Stimulated activated CD4-positive, alpha-beta T cell treated with anti-CD3 and anti-CD28 coated beads, Interleukin-2, amount 100 ng/mL, for 24 hours (primary cell): ENCODE measurements around the gene ARL6IP5.

Experiments used
- DNase-seq, 2 donors: peaks; one replicate each; pipeline ENCODE4 v3.0.0-alpha.2; 2020

Gene ARL6IP5

DNA sequence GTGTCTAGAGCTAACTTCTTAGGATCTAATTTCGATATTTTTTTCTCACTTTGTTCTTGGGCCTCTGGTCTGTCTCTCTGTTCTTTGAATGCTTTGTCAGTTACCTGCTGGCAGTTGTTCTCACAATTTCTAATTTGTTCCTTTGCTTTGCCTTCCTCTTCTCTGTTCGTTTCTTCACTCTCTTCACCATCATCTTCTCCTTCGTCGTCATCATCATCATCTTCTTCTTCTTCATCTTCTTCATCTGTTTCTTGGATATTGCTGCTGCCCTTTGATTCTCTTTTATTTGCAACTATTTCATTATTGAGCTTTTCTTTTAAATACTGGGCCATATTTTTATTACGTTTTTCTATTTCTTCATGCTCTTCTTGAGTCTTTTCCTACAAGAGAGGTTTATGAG, 34.9 kb downstream of the ARL6IP5 start:
- DNase-seq: no peak

DNA sequence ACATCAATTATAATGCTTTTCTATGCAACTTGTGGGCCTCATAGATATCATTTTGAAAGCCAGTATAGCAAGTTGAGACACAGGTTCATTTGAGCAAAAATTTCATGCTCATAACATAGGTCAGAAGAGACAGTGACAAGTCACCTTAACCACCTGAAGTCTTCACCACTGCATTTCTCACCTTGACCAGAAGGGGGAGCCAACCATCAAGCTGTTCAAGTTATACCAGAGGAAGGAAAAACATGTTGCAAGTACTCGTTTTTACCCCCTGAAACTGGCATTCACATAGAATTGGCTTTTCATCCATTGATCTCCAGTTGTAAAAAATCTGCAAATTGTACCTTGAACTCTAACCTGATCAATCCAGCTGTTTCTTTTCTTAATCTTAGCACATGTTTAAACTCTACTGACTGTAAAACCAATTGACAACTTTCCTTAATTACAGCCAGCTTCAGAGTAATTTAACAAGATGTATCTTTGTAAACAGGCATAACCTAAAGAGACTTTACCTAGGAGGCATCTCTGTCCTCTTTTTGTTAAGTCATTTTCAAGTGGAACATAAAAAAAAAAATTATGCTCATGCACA, 36.2 kb downstream of the ARL6IP5 start:
- peak; percentile 80 to 86 for DNase-seq

DNA sequence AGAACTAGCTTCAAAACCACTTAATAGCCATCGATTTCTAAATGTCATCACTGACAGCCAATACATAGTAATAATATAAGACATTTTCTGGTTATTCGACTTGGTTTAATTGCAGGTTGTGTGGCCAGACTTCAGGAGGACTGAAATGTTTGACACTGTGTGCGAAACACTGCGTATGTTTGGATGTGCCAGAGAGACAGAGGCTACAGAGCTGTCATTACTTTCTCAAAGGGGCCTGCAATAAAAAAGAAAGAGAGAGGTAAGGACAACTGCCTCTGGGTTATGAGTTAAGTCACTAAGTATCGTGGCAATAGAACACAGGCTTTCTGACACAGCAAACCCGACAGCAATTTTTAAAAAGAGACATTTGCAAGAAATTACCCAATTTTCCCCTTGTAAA, 36.8 kb downstream of the ARL6IP5 start:
- no peak for DNase-seq

DNA sequence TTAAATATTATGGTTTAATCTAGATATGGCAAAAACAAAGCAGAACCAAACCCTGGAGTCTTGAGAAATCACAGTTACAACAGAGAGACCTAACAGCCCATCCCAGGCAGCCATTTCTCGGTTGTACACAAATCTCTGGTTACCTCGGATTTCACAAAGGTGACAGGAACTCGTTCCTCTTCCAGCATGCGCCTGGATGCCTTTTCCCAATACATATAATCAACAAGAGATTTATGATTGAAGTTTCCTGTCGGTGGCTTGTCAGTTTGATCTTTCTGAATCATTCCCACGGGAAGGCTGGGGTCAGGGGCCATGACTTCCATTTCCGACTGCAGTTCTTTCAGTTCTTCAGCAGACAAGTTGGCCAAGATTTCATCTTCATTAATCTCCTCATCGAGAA, 37.2 kb downstream of the ARL6IP5 start:
- DNase-seq: no peak

GRCh38 chr3:69122403-69122802, 37.7 kb downstream of the ARL6IP5 start, which contains the start of gene LMOD3:
TSS of gene LMOD3 (minus strand) at chr3:69122595. CDS start at chr3:69122386, 209 bp downstream.
- DNase-seq: no peak

DNA sequence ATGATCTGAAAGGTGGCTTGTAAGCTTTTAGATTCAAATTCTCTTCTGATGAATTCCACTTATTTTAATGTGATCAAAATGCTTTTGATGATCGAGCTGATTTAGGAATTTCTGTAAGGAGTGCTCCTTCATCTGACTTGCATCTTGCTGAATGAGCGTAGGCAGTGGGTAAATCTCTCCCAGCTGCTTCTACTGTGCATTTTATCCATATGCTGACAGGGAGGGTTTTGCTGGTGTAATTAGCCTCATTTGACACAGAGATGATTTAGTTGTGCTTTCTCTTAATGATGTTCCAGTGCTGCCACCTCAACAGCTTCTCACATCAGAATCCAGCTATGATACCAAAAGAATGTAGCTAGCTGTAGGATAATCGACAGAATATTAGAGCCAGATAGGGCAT, 41.5 kb downstream of the ARL6IP5 start:
- DNase-seq: no peak

- DNase-seq: no peak
Observed at GRCh38 chr3:69126999-69127398, 42.3 kb downstream of the ARL6IP5 start.

- no peak for DNase-seq
Observed at GRCh38 chr3:69128509-69128908, 43.8 kb downstream of the ARL6IP5 start.

DNA sequence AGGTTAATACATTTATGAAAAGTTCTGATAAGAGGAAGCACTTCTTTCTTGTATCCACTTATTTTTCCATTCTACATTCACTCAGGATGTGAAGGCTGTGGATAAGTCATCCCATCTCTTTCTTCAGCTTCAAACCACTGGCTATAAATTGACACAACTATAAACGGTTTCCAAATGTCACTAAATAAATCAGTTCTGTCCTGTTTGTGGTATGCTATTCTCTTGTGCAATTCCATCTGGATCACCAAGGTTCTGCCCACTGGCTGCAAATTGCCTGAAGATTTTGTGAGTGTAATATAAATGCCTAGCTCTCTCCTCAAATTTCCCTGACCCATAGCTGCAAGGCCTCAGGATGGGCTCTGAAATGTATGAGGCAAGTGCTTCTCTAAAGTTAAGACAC, 44.8 kb downstream of the ARL6IP5 start:
- DNase-seq: no peak

- no peak for DNase-seq
Observed at GRCh38 chr3:69130689-69131088, 46.0 kb downstream of the ARL6IP5 start.

- no peak for DNase-seq
Observed at GRCh38 chr3:69137005-69137404, 52.3 kb downstream of the ARL6IP5 start.

GRCh38 chr3:69137412-69137811, 52.7 kb downstream of the ARL6IP5 start:
- no peak for DNase-seq

DNA sequence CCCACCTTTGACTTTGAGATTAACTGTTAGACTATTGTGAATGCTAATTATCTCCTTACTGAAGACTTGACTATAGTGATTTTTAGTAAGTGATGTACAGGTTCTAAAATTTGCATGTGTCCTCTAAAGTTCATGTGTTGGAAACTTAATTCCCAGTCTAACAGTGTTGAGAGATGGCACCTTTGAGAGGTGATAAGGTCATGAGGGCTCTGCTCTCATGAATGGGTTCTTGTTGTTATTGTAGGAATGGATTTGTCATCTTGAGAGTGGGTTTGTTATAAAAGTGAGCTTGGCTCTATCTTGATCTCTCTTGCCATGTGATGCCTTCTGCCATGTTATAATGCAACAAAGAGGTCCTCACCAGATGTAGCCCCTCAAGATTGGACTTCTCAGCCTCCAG, 56.6 kb downstream of the ARL6IP5 start:
- no peak for DNase-seq

GRCh38 chr3:69142090-69142489, 57.4 kb downstream of the ARL6IP5 start:
- DNase-seq: no peak

DNA sequence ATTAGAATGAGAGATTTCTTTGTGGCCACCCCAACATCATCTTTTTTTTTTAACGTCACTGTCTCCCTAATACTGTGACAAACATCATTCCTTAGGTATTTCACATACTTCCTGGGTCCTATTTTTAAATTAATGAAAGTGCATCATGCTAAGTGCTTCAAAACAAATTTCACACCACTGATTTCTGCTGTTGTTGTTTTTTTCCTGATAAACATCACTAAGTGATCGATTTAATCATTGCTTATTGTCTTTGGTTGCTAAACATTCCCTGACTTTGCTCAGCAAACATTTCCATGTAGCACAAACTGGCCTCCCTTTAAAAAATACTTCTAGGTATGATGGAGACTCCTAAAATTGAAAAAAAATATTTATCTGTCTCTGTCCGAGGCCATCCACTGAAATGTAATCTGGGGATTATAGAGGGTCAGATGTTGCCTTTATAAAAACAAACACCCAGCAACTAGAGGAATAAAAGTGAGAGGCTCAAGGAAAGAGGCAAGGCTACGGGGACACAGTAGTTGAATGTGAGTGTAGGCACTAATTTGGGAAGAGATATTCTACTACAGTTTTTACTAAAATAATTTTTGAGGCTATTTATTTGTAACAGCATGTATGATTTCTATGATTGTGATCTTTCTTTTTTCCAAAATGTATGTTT, 58.2 kb downstream of the ARL6IP5 start:
- no peak for DNase-seq

- DNase-seq: no peak
Observed at GRCh38 chr3:69143612-69144011, 58.9 kb downstream of the ARL6IP5 start.

DNA sequence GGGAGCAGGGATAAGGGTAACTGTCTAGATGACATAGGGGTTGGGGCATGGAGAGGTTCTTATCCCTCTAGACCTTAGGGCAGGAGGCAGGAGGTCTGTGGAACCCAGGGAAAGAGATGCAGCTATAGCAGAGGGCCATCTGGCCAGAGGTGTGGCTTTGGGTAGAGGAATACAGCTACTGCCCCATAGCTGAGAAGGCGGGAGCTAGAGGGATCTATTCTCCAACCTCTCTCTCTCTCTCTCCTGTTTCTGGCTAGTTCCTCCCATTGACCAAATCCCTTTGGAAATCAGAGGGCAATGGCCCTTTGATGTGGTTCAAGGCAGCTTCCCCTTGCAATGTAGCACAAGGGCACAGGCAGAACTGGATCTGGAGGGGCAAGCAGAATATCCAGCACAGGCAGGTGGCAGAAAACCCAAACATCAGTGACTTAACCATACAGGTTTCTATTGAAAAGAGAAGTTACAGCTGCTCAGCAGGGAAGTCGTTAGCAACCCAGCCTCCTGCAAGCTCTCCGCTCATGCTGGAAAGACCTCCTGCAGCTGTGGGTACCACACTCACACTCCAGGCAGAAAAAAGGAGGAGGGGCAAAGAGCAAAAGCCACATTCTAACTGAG, 60.0 kb downstream of the ARL6IP5 start:
- DNase-seq: no peak

GRCh38 chr3:69145688-69146087, 61.0 kb downstream of the ARL6IP5 start:
- no peak for DNase-seq

GRCh38 chr3:69149586-69149985, 64.8 kb downstream of the ARL6IP5 start:
- DNase-seq: no peak
